GM18867 (cell line): ENCODE data around the gene NTM.
A peak's percentile ranks its signal among the peaks of the same experiment; 100 is the strongest.

Source experiments
- ATAC-seq: cut with Tn5 transposase; IDR thresholded peaks from one replicate; pipeline ENCODE4 v1.9.1; 2021; ENCODE audit warnings: mild to moderate bottlenecking, moderate library complexity; ENCODE audit not compliant: unreplicated experiment

NTM gene

DNA sequence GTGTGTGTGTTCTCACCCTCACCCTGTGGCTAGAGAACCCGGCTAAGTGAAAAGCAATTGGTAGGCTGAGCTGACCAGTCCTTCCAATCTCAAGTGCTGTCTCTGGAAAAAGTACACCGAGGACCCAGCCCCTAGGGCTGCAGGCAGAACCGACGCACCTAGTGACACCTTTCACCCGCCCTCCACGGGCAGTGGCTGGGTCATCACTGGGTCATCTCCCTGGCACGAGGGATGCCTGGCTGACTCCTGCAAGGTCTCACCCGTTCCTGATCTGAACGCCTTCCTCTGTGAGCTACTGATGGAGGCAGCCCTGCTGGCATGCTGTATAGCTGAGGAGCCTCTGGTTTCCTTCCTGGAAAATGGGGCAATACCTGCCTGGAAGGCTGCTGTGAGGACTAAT is 311.5 kb downstream of the NTM start:
- no peak for ATAC-seq

DNA sequence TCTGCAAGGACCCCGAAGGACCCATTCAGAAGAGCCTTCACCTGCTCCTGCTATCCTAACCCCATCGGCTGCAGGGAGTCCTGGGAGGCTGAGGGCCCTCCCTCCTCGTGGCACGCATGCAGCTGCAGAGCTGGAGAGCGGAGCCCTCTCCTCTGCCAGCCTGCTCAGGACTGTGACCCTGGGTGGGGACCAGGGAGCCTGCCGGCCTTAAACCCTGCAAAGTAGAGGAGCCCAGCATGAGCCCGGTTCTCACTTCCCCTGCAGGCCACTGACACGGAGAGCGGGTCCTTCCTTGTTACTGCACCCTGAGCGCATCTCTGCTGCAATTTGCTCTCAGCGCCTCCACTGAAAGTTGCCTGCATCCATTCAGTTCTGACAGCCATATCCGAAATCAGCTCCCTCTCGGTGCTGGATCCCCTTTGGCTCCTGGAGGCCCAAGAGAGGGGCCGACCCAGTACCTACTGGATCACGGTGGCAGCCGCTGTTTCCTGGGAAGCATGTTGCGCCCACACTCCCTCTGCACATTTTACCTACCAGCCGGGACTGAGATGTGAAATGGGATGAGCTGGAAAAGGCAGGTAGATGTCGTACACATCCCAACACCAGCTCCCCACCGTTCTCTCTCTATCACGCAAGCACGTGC is 312.1 kb downstream of the NTM start:
- no peak for ATAC-seq

GRCh38 chr11:131683131-131683530 is 312.7 kb downstream of the NTM start:
- no peak for ATAC-seq

DNA sequence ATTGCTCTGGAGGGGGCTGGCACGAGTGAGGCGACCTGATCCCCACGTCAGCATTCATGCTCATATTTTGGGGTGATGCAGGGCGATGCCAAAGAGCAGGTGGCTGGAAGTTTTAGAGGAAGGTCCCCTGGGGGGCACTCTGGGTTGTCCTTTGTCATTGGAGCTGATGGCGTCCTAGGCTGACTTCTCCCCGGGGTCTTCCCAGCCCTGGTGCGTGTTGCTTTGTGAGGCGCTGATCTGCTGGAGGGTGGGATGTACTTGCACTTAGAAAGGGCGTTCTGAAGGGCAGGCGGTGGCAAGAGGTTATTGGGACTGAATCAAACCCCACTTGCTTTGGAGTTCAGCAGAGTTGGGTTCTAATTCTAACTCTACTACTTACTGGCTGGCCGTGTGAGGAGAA is 313.3 kb downstream of the NTM start:
- ATAC-seq: no peak

- no peak for ATAC-seq
These were observed 314.0 kb downstream of the NTM start for GRCh38 chr11:131684111-131685060.

DNA sequence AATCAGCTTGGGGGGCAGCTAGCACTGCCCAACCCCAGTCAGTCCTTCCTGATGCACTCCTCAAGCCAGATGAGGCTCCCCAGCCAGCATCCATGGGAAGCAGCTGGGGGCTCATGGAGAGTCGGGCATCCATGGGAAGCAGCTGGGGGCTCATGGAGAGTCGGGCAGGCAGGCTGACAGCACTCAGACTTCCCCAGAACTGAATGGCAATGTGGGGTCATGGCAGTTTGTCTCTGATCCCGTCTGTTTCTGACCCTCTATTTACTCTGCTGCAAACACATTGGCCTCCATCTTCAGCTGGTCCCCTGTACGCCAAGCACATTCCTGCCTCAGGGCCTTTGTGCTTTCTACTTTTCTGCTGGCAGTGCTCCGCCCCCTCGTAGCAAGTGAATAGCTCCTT is 314.8 kb downstream of the NTM start:
- ATAC-seq: no peak

DNA sequence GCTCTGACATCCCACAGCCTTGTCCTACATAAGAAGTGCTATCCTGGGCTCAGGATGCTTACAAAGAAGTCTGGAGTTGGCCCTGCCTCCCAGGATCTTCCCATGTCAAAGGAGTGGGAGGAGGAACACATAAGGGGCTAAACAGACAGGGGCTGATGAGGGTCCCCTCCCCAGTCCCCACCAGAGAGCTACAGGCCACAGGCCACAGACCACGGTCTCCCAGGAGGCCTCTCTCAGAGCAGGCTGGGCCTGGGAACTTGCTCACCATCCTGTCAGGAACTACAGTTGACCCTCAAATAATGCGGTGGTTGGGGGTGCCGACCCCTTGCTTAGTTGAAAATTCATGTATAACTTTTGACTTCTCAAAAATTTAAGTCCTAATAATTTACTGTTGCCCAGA is 315.5 kb downstream of the NTM start:
- no peak for ATAC-seq

GRCh38 chr11:131686836-131687235 is 316.4 kb downstream of the NTM start:
- ATAC-seq: no peak

DNA sequence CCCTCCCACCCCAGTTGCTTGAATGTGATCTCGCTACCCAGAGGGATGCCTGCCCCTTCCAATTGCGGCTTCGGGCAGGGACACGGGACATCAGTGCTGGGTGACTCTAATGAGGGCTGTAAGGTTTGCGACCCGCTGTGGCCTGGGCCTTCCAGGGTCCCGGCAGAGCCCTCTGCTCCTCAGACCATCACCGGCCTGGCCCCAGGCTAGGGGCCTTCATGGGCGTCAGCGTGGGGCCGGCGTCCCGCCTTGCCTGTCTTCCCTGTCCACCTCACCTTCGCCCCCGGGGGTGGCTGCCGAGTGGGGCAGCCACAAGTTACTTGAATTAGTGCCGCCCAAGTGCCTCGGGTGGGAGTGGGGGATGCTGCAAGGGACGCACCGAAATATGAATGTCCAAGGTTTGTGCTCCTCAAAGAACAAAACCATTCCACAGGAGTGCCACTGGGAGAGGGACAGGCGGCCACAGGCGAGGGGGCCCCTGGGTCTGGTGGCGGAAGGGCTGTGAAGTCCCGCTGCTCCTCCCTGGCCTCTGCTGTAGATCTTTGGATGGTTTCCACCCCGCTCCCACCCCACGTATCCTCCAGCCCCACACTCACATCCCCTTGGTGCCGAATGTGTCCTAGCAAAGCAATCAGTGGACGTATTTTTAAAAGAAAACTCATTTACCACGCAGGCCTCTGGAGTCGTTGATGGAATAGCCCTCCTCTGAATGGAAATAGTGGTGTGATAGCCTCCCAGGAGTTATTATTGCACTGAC is 317.1 kb downstream of the NTM start:
- no peak for ATAC-seq

GRCh38 chr11:131688048-131688693 is 317.8 kb downstream of the NTM start:
- ATAC-seq: peak; percentile 77

DNA sequence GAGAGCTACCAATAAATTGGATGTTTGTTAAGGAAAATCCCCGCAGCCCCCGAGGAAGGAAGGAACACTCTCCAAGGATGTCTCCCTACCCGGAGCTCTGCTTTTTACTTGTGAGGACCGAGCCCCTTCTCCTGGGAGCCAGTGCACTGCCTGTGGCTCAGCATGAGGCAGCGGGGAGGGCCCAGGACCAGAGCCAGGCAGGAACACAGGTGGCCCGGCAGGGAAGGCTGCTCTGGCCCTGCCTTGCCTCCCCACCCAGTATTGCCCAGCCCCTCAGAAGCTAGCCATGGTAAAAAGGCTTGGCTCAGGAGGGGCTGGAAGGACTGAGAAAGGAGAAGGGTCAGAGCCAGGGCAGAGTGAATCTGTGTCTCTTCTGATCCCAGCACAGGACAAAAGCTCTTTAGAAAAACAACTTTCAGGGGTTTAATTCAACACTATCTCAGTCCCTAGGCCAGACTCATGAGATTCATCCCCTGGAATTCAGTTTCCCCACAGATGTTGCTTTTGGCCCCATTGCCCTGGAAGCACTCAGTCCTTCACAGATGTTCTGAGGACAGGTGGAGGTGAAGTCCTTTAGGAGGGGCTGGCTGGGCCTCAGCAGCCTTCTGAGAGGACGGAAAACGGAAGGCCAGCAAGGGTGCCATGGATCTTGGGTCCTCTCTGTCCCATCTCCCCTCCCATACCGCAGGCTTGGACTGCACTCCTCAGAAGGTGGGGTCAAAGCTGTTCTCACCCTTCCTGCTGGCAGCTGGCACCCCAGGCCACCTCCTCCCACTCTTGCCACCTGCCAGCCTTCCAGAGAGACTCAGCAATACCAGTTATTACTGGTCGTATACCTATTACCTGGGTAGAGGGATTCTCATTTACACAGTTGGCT is 318.9 kb downstream of the NTM start:
- no peak for ATAC-seq

DNA sequence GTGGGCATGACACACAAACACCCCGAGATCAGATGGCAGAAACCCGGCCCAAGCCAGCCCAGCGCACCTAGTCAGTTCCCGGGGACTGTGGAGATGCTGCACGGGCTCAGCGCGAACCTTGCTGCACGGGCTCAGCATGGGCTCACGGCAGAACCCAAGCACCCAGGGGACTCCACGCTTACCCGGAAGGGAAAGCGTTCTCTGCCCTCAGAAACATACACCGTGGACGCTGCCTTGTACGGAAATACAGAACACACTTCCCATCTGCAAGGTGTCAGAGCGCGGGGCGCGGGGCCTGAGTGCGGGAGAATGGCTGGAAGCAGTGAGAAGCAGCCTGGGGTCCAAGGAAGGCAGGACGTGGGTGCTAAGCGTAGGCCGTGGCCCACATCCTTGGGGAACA is 319.9 kb downstream of the NTM start:
- ATAC-seq: no peak

GRCh38 chr11:131690776-131691175 is 320.4 kb downstream of the NTM start:
- no peak for ATAC-seq

DNA sequence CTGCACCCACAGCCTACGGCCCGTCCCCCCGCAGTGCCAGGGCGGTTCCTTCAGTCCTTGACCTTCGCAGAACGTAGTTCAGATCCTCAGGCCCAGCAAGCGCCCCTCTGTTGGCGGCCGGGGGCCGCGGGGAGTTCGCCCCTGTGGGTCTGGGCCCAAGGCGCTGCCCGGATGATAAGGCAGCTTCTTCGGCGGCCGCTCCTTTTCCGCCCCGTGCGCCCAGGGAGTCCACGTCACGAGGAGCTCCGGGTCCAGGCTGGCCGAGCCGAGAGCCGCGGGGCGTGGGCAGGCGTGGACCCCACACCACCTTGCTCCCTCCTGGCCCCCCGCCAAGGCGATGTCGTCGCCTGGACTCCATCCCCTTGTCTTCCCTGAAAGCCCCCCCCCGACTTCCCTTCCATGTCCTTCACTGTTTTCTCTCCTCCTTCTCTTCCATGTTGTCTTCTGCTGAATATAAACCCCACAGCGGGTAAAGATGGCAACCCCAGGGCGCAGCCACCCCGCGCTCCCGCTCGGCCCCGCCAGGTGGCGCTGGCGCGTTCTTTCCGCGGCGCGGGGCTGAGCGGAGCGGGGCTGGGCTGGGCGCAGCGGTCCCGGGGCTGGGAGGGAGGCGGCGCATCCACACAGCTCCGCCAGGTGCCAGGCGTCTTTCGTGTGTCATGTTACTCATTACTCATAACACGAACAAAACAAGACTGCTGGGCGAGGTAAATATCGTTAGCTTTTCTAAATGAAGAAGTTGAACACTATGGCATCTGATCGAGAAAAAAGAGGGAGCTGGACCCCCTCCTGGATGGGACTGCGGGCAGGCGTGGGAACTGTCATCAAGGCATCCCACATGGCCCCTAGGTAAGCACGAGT is 321.0 kb downstream of the NTM start:
- peak; percentile 51 for ATAC-seq

DNA sequence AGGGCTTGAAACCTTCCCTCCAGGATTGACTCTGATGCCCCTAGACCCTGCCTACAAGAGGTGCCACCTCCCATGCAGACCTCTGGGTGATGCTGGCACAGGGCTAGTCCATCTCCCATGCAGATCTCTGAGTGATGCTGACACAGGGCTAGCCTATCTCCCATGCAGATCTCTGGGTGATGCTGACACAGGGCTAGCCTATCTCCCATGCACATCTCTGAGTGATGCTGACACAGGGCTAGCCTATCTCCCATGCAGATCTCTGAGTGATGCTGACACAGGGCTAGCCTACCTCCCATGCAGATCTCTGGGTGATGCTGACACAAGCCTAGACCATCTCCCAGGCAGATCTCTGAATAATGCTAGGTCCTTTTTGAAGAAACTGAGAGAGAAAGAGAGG is 321.7 kb downstream of the NTM start:
- no peak for ATAC-seq

DNA sequence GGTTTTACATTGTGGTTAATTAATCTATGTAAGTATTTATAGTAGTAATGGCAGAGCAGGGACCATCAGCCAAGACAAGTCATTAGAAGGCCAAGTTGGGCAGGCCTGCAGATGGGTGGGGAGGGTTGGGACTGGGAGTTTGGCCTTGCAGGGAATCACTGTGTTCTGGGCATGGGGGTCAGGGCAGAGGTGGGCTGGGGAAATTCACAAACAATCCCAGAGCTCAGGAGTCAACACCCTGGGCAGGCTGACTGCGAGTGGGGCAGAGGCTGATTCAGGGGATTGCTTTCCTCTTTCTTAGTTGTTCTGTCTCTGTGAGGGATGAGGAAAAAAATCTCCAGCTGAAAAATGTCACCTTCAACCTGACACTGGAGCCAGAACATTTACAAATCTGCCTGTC is 322.5 kb downstream of the NTM start:
- ATAC-seq: no peak

GRCh38 chr11:131693756-131694155 is 323.3 kb downstream of the NTM start:
- no peak for ATAC-seq

GRCh38 chr11:131694526-131695424 is 324.4 kb downstream of the NTM start:
- ATAC-seq: peak; percentile 90
